Left lobe of liver (tissue), 2 donors: ENCODE measurements around the gene CDH13. TPM values are rescaled to one million over a fixed set of nuclear protein-coding genes. Genes with fewer than 3 reads are reported as not detected.

Source experiments
- ATAC-seq: fragments of 200-7000 bp; cut with Tn5 transposase; one replicate; pipeline ENCODE4 v1.9.1; 2020; ENCODE audit warnings: mild to moderate bottlenecking, moderate library complexity
- DNase-seq: peaks from one replicate; pipeline ENCODE4 v3.0.0-alpha.2; 2020; ENCODE audit warnings: low spot score
- total RNA-seq: library from RNA; stranded (reverse); gene quantifications from one replicate; pipeline ENCODE4 v1.2.1, GENCODE V29; 2021
- donor health status: DM: no; HTN: no; CAD: no; lungs with moderate emphysema.
- donor health status: DM: no; HTN: yes; CAD: no.

The CDH13 gene
- total RNA-seq, 1 donor from 2014 or later: 0.18 TPM

- no peak for DNase-seq
- ATAC-seq: no peak
Measured at GRCh38 chr16:83723244-83723643, 1096.5 kb downstream of the CDH13 start.

GRCh38 chr16:83723901-83724300 is 1097.1 kb downstream of the CDH13 start:
- no peak for ATAC-seq

GRCh38 chr16:83724585-83724984 is 1097.8 kb downstream of the CDH13 start:
- no peak for DNase-seq
- ATAC-seq: no peak

More at GRCh38 chr16:83723901-83724300, 1097.1 kb downstream of the CDH13 start:
- no peak for DNase-seq

- no peak for DNase-seq
- ATAC-seq: no peak
Measured at GRCh38 chr16:83725313-83725712, 1098.5 kb downstream of the CDH13 start.

- ATAC-seq (no peak), DNase-seq (no peak)
Measured at GRCh38 chr16:83727018-83727417, 1100.2 kb downstream of the CDH13 start.

GRCh38 chr16:83727751-83728352 is 1101.1 kb downstream of the CDH13 start:
- no peak for DNase-seq
- ATAC-seq: no peak

- DNase-seq: no peak
- no peak for ATAC-seq
Measured at GRCh38 chr16:83728492-83728891, 1101.7 kb downstream of the CDH13 start.

- DNase-seq (no peak), ATAC-seq (no peak)
Measured at GRCh38 chr16:83730812-83731211, 1104.0 kb downstream of the CDH13 start.

GRCh38 chr16:83732536-83732935 is 1105.8 kb downstream of the CDH13 start:
- no peak for DNase-seq
- ATAC-seq: no peak

GRCh38 chr16:83733301-83733700 is 1106.5 kb downstream of the CDH13 start:
- no peak for ATAC-seq

GRCh38 chr16:83734136-83734535 is 1107.4 kb downstream of the CDH13 start:
- no peak for ATAC-seq
- DNase-seq: no peak

More at GRCh38 chr16:83733301-83733700, 1106.5 kb downstream of the CDH13 start:
- peak; percentile 30 for DNase-seq

- no peak for ATAC-seq
- no peak for DNase-seq
Measured at GRCh38 chr16:83737729-83738354, 1111.1 kb downstream of the CDH13 start.

GRCh38 chr16:83738923-83739503 is 1112.2 kb downstream of the CDH13 start:
- no peak for ATAC-seq
- no peak for DNase-seq

GRCh38 chr16:83742124-83742899 is 1115.5 kb downstream of the CDH13 start:
- DNase-seq (no peak), ATAC-seq (no peak)

- no peak for ATAC-seq
Measured at GRCh38 chr16:83743241-83743640, 1116.5 kb downstream of the CDH13 start.

GRCh38 chr16:83743720-83744119 is 1117.0 kb downstream of the CDH13 start:
- DNase-seq: no peak
- ATAC-seq: no peak

More at GRCh38 chr16:83743241-83743640, 1116.5 kb downstream of the CDH13 start:
- DNase-seq: no peak

GRCh38 chr16:83744441-83744981 is 1117.7 kb downstream of the CDH13 start:
- peak; percentile 47 for DNase-seq
- ATAC-seq: peak; percentile 68

- DNase-seq (no peak), ATAC-seq (no peak)
Measured at GRCh38 chr16:83746611-83747010, 1119.8 kb downstream of the CDH13 start.

GRCh38 chr16:83747936-83748335 is 1121.2 kb downstream of the CDH13 start:
- DNase-seq (no peak), ATAC-seq (no peak)

GRCh38 chr16:83755391-83755790 is 1128.6 kb downstream of the CDH13 start:
- ATAC-seq: no peak
- no peak for DNase-seq
